ENCODE measurements around the gene TEX9.
A peak's percentile ranks its signal among the peaks of the same experiment; 100 is the strongest.

The TEX9 gene

DNA sequence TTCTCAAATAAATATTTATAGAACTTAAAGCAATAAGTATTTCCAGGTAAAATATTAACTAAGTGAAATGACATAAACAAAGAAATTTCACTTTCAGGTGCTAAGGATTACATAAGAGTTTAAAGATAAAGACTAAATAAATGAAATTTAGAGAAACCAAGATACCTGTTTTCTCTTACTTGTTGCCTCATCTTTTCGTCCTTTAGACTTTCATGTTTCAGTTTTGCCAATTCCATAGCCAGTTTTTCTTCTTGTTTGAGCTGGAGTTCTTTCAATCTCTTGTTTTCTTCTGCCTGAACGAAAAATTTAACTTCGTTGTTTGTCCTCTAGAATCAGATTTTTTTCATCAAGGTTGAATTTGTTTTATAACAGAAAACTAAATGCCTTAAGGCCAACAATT lies 91.0 kb downstream of the TEX9 start:
- DNase-seq: no peak

- no peak for DNase-seq
Observed at GRCh38 chr15:56459096-56459495, 93.9 kb downstream of the TEX9 start.

DNA sequence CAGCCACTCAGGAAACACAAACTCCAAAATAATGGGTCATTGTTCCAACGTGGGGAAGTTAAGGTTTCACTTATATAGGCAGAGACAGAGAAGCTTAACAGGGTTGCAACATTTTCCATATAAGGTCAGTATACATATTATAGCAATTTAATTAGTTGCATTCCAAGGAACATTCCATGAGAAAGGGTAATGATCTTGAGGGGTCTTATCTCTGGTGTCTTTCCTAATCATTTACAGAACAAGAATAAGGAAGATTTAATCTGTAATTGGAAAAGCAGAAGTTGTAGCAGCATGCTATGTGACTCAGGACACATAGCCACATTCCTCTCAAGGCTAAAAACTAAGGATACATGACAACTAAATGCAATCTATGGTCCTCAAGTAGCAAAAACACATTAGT lies 94.8 kb downstream of the TEX9 start:
- DNase-seq: no peak

DNA sequence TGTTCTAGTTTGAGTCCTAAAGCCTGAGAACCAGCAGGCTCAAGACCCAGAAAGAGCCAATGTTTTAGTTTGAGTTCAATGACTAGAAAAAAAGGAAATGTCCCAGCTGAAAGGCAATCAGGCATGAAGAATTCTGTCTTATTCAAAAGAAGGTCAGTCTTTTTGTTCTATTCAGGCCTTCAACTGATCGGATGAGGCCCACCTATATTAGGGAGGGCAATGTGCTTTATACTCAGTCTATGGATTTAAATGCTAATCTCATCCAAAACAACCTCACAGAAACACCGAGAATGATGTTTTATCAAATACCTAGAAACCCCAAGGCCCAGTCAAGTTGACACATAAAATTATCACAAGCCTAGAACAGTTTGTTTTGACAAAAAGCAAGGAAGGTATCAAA lies 95.7 kb downstream of the TEX9 start:
- no peak for DNase-seq

DNA sequence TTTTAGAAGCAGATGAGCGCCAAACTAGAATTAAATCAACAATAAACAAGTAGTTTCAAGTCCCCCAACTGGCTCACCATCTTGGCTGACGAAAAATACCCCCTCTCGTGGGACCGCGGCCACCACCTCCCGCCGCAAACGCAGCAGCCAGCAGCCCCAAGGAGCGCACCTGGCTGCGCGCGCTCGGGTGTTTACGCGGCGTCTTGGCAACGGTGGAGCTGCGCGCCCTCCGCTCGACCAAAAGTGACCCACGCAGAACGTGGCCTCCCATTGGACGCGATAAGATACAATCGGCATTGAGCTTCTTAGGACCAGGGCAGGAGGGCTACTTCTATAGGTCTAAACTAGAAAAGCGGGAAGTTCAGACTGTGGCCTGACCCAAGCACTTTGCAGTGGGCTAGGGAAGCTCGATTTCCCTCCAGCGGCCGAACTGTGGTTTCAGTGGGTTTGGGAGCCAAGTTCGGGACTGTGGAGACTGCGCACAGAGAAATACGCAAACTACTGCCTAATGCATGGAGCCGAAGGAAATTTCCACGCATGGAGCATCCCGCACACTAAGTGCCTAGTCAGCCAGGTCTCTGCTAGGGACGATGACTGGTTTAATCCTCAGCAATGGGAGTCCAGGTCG lies 99.8 kb downstream of the TEX9 start, which contains the start of gene MNS1:
TSS of gene MNS1 (minus strand) at position 245 of the 628 bp plus-strand sequence. CDS start at position 80, 165 bp downstream.
- DNase-seq: peak; percentile 97 to 98

DNA sequence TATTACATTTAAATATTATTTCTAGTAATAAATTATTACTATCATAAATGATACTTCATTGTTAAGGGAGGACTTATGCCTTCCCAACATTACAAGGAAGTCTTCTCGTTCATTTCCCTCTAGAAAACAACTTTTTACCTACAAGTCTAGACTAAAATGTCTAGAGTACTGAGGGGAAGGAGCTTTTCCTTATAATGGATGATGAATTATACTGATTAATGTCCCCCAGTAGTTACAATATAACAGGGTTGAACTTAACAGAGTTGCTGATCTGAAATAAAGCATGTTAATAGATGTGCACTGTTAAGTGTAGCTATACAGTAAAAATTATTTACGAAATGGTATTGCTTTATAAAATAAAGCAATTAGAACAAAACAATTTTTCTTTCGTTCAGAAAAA lies 102.4 kb downstream of the TEX9 start:
- DNase-seq: no peak

- DNase-seq: no peak
Observed at GRCh38 chr15:56468401-56468800, 103.2 kb downstream of the TEX9 start.

DNA sequence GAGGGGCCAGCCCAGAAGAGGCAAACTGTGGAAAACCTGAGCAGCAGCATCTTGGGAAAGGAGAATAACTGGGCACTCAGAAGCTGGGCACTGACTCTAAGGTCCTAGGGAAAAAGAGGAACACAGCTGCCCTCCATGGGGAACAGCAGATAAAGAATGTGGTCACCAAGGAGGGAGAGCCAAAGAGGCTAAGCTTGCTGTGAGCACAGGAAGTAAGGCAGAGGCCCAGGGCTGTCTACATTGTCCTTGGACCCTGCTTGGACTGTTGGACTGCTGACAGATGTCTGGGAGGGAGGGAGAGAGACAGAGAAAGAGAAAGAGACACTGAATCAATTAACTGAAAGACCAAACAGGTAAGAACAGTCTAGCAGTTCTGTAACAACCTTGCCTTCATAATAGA lies 104.3 kb downstream of the TEX9 start:
- DNase-seq: no peak

DNA sequence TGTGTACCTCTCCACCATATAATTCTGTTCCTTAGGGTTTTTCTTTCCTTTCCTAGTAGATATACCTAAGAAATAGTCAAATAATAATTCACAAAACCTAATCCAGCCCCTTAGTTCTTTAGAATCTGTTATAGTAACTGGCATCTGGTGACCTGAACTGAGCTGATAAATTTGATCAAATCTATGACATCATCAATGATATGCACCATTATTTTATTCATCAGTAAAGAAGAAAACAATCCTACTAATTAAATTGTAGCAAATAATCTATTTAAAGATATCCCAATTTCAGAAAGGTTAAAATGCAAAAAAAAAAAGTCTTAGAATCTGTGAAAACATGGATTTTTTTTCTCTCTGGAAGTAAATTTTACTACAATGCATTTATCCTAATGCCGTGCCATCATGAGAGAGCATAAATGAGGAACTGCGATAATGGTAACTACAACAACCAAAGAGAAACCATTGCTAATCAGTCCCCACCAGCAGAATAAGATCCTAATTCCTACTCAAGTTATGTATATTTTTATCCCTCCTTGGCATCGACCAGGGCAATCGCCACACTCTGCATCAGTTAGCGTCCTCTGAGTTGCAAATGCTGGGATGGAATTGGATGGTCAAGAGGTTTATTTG lies 106.3 kb downstream of the TEX9 start:
- DNase-seq: no peak

DNA sequence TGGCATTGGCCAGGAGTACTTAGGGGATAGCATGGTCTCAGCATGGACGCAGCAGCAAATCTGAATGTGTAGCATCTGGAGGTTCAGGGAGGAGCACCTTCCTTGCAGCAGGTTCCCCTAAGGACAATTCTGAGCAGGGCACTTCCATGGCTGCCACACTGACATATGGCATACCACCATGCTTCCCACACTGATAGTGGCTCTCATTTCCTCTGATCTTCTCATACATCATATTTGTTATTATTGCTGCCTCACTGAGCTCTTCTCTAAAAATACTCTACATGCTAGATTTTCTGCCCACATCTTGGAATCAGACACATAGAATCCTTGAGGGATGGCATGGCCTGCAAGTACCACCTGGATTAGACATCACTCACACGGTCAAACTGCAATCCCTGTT lies 107.1 kb downstream of the TEX9 start:
- no peak for DNase-seq

GRCh38 chr15:56473017-56473416 lies 107.8 kb downstream of the TEX9 start:
- DNase-seq: no peak

GRCh38 chr15:56475351-56475750 lies 110.1 kb downstream of the TEX9 start:
- DNase-seq: no peak

Data from SW 1271 (cell line).